ENCODE data around the gene SNX11.

GRCh38 chr17:48129981-48130380 lies 22.4 kb downstream of the SNX11 start:
- TF ChIP-seq, protein P1, sequence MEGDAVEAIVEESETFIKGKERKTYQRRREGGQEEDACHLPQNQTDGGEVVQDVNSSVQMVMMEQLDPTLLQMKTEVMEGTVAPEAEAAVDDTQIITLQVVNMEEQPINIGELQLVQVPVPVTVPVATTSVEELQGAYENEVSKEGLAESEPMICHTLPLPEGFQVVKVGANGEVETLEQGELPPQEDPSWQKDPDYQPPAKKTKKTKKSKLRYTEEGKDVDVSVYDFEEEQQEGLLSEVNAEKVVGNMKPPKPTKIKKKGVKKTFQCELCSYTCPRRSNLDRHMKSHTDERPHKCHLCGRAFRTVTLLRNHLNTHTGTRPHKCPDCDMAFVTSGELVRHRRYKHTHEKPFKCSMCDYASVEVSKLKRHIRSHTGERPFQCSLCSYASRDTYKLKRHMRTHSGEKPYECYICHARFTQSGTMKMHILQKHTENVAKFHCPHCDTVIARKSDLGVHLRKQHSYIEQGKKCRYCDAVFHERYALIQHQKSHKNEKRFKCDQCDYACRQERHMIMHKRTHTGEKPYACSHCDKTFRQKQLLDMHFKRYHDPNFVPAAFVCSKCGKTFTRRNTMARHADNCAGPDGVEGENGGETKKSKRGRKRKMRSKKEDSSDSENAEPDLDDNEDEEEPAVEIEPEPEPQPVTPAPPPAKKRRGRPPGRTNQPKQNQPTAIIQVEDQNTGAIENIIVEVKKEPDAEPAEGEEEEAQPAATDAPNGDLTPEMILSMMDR (IDR thresholded peaks at IDR 0.05) = no peak
- TF ChIP-seq POLR2A (IDR thresholded peaks at IDR 0.05) (no peak), POLR2AphosphoS5 (IDR thresholded peaks at IDR 0.05) (no peak), EP300 (IDR thresholded peaks at IDR 0.05) (no peak)

All from suprapubic skin (tissue), 4 donors.